T-helper 2 cell (primary cell): ENCODE results near the gene EXO5.
"Not testable (repeated sequence)": the region's sequence is repeated elsewhere in the genome, so short reads cannot be mapped to it uniquely, and the experiment has no call there.

ENCODE experiments used
- DNase-seq, 5 experiments: peaks; one replicate each; pipeline versions ENCODE4 v3.0.0 to v3.0.0-alpha.2; 2012 to 2022

The EXO5 gene

GRCh38 chr1:40554807-40555206 lies 46.2 kb downstream of the EXO5 start:
- DNase-seq = not testable (repeated sequence)

- DNase-seq = no peak
Observed at GRCh38 chr1:40556121-40556520, 47.6 kb downstream of the EXO5 start.

GRCh38 chr1:40558241-40558640 lies 49.7 kb downstream of the EXO5 start:
- not testable (repeated sequence) for DNase-seq

- no peak for DNase-seq
Observed at GRCh38 chr1:40562185-40562584, 53.6 kb downstream of the EXO5 start.

DNA sequence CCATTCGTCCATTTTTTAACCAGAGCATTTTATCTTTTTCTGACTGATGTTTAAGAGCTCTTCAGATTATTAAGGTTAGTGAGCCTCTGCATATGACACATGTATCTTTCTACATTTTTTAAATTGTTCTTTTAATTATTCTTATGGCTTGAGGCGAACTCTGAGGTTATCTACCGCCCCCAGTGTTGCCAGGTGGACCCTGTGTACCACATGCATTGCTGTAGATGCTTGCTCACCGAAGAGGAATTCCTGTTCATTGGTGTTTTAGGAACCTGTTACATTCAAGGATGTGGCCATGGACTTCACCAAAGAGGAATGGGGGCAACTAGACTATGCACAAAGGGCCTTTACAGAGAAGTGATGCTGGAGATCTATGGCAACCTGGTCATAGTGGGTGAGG lies 54.7 kb downstream of the EXO5 start:
- DNase-seq = no peak

DNA sequence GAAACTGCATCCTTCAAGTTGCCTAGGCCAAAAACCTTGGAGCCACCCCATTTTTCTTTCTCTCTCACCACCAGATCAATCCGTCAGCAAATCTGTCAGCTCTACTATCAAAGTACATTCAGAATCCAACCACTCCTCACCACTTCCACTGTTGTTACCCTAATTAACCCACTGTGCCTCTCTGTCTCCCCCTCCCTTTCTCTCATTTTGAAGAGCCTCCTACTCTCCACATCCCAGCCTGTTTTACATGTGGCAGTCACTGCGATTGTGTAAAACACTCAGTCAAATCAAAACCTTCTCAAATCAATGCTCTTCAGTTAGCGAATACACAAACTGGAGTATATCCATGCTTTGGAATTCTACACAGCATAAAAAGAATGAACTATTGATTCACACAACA lies 55.9 kb downstream of the EXO5 start:
- no peak for DNase-seq

GRCh38 chr1:40564913-40565312 lies 56.3 kb downstream of the EXO5 start:
- no peak for DNase-seq
